Measurements from ENCODE around the gene A3GALT2.

- TF ChIP-seq POLR2AphosphoS5 (IDR thresholded peaks at IDR 0.05; ENCODE audit: insufficient read depth in 1 of 2, low read depth in 1 of 2) (no peak), CTCF (IDR thresholded peaks at IDR 0.05) (no peak), POLR2A (IDR thresholded peaks at IDR 0.05) (no peak)
Observed at GRCh38 chr1:33287317-33287716, 33.6 kb downstream of the A3GALT2 start.

All from vagina (tissue), 2 donors.